Endodermal cell (in vitro differentiated cells): ENCODE measurements around the gene IRF2BPL. TPM values are rescaled to one million over a fixed set of nuclear protein-coding genes. Genes with fewer than 3 reads are reported as not detected.

ENCODE experiments used
- DNase-seq: peaks from one replicate; pipeline ENCODE4 v3.0.0-alpha.2; 2017
- H3K27ac ChIP-seq: 2 replicates; pipeline ENCODE4 v1.5.1; 2013; ENCODE audit warnings: mild to moderate bottlenecking, low read depth, low read length, moderate library complexity
- H3K27me3 ChIP-seq: 2 replicates; pipeline ENCODE4 v1.6.1; 2013; ENCODE audit warnings: mild to moderate bottlenecking, low read length, moderate library complexity; ENCODE audit not compliant: insufficient read depth, control insufficient read depth, poor library complexity, severe bottlenecking
- H3K36me3 ChIP-seq: 2 replicates; pipeline ENCODE4 v1.7.0; 2013; ENCODE audit warnings: mild to moderate bottlenecking, low read length, moderate library complexity; ENCODE audit not compliant: control insufficient read depth, insufficient read depth
- H3K4me1 ChIP-seq: one replicate; pipeline ENCODE4 v1.7.0; 2013; ENCODE audit warnings: low read length; ENCODE audit not compliant: control insufficient read depth, insufficient read depth
- H3K4me3 ChIP-seq: 2 replicates; pipeline ENCODE4 v1.5.1; 2013; ENCODE audit warnings: mild to moderate bottlenecking, low read length, moderate library complexity
- H3K9ac ChIP-seq: 2 replicates; pipeline ENCODE4 v1.6.1; 2013; ENCODE audit warnings: mild to moderate bottlenecking, low read length, moderate library complexity; ENCODE audit not compliant: poor library complexity, severe bottlenecking; ENCODE audit errors: extremely low read depth
- H3K9me3 ChIP-seq: 2 replicates; pipeline ENCODE4 v1.6.1; 2013; ENCODE audit warnings: mild to moderate bottlenecking, low read length, moderate library complexity; ENCODE audit not compliant: control insufficient read depth
- H3K27ac Mint-ChIP-seq: 2 replicates; pipeline ENCODE4 v1.8.0; 2020; ENCODE audit warnings: mixed read lengths
- H3K27me3 Mint-ChIP-seq: 2 replicates; pipeline ENCODE4 v1.8.0; 2021; ENCODE audit warnings: mild to moderate bottlenecking, mixed read lengths; ENCODE audit not compliant: insufficient read depth
- H3K36me3 Mint-ChIP-seq: 2 replicates; pipeline ENCODE4 v1.8.0; 2020; ENCODE audit warnings: low read depth, mixed read lengths
- H3K4me1 Mint-ChIP-seq: 2 replicates; pipeline ENCODE4 v1.8.0; 2020; ENCODE audit warnings: mixed read lengths
- H3K4me3 Mint-ChIP-seq: 2 replicates; pipeline ENCODE4 v1.8.0; 2020; ENCODE audit warnings: mild to moderate bottlenecking, moderate library complexity, mixed read lengths
- H3K9me3 Mint-ChIP-seq: 2 replicates; pipeline ENCODE4 v1.8.0; 2020; ENCODE audit warnings: mild to moderate bottlenecking, mixed read lengths
- CTCF ChIP-seq: fragments of 200-600 bp; sonication (generic); conservative IDR thresholded peaks from 2 replicates; pipeline ENCODE4 v1.5.0; 2021; ENCODE audit warnings: antibody characterized with exemption, mild to moderate bottlenecking
- WGBS, 2 experiments: methylation state at CpG; one replicate each; pipeline versions ENCODE4 v1.1.5 to v1.1.7; 2013; ENCODE audit warnings: missing lambda C conversion rate in 2 of 2, mixed read lengths in 1 of 2; ENCODE audit not compliant: insufficient coverage in 1 of 2, insufficient read length in 1 of 2; 5-methylcytosine and 5-hydroxymethylcytosine counted together
- total RNA-seq, 2 donors: library from RNA; stranded (reverse); fragmentation: NEBNext Ultra II Directional in 1 of 2; extraction: Animal tissue kit (Norgen Biotek cat#: 25700) in 1 of 2; gene quantifications; 2 replicates in 1 of 2; 3 replicates in 1 of 2; pipeline ENCODE4 v1.2.1, GENCODE V29; 2021

The IRF2BPL gene
- total RNA-seq, 2 donors from 2014 or later, result 34.2 to 44.3 TPM

- peaks cover 12% of the 10 kb centered on the region for H3K4me1 Mint-ChIP-seq
- H3K4me3 Mint-ChIP-seq, result no peak overlapping the region
- H3K36me3 ChIP-seq, result no peaks in the 10 kb centered on the region
Measured at GRCh38 chr14:77068517-77069200, 40.2 kb upstream of the IRF2BPL start.

GRCh38 chr14:77067632-77068516 is 39.4 kb upstream of the IRF2BPL start:
- Histone ChIP-seq H3K36me3 (no peaks in the 10 kb centered on the region), H3K9me3 (no peaks in the 10 kb centered on the region), H3K4me3 (no peak overlapping the region), H3K27me3 (no peaks in the 10 kb centered on the region), H3K27ac (no peak overlapping the region), H3K9ac (no peak overlapping the region), H3K4me1 (no peaks in the 10 kb centered on the region)
- DNase-seq, result peak; percentile 93
- peak; percentile 97 for TF ChIP-seq CTCF
- H3K36me3 Mint-ChIP-seq, result no peaks in the 10 kb centered on the region
- H3K4me1 Mint-ChIP-seq, result peaks cover 12% of the 10 kb centered on the region
- H3K9me3 Mint-ChIP-seq, result no peaks in the 10 kb centered on the region
- H3K4me3 Mint-ChIP-seq, result no peak overlapping the region
- 44 to 76% methylated on average over 7 to 11 of the region's 11 CpGs for WGBS, 2 experiments
- no peaks in the 10 kb centered on the region for H3K27me3 Mint-ChIP-seq
- H3K27ac Mint-ChIP-seq, result no peak overlapping the region

More at GRCh38 chr14:77068517-77069200, 40.2 kb upstream of the IRF2BPL start:
- no peak overlapping the region for H3K9ac ChIP-seq
- Mint-ChIP-seq H3K9me3 (no peaks in the 10 kb centered on the region), H3K27me3 (no peaks in the 10 kb centered on the region), H3K27ac (no peak overlapping the region), H3K36me3 (no peaks in the 10 kb centered on the region)
- H3K27ac ChIP-seq, result no peak overlapping the region
- no peaks in the 10 kb centered on the region for H3K27me3 ChIP-seq
- no peaks in the 10 kb centered on the region for H3K4me1 ChIP-seq
- H3K9me3 ChIP-seq, result no peaks in the 10 kb centered on the region
- H3K4me3 ChIP-seq, result no peak overlapping the region
- WGBS, 2 experiments, result 71 to 86% methylated on average over 5 of the region's 5 CpGs
- no peak for TF ChIP-seq CTCF
- DNase-seq, result no peak

GRCh38 chr14:77066578-77067172 is 38.2 kb upstream of the IRF2BPL start:
- Histone ChIP-seq H3K9ac (no peak overlapping the region), H3K9me3 (no peaks in the 10 kb centered on the region), H3K36me3 (no peaks in the 10 kb centered on the region), H3K27me3 (no peaks in the 10 kb centered on the region), H3K4me1 (no peaks in the 10 kb centered on the region), H3K27ac (no peak overlapping the region), H3K4me3 (no peak overlapping the region)
- WGBS, 2 experiments, result 88 to 90% methylated on average over 10 of the region's 10 CpGs
- Mint-ChIP-seq H3K4me3 (no peak overlapping the region), H3K9me3 (no peaks in the 10 kb centered on the region), H3K4me1 (peaks cover 5% of the 10 kb centered on the region), H3K36me3 (no peaks in the 10 kb centered on the region), H3K27ac (no peak overlapping the region), H3K27me3 (no peaks in the 10 kb centered on the region)
- no peak for DNase-seq
- TF ChIP-seq CTCF, result no peak
